GM12878 (cell line): Measurements from ENCODE around the gene COL25A1.

Source experiments
- EZH2 ChIP-seq: IDR thresholded peaks from 2 replicates; pipeline ENCODE4 v1.6.1; 2012; ENCODE audit warnings: low read depth, mild to moderate bottlenecking, control low read depth, inconsistent platforms, low read length, borderline replicate concordance; ENCODE audit not compliant: control insufficient read depth
- POLR2AphosphoS2 ChIP-seq: IDR thresholded peaks from 2 replicates; pipeline ENCODE4 v1.6.1; 2011; ENCODE audit warnings: low read depth, mild to moderate bottlenecking, low read length, improper control_type of control experiment, moderate library complexity
- TF ChIP-seq, protein P1 (sequence below), 3 experiments: IDR thresholded peaks in 2 of 3; conservative IDR thresholded peaks in 1 of 3; 2 replicates each; pipeline ENCODE4 v1.5.1; 2011; ENCODE audit warnings: low read depth in 3 of 3, low read length in 3 of 3, mild to moderate bottlenecking in 3 of 3, control low read depth in 2 of 3, moderate library complexity in 2 of 3, inconsistent platforms in 1 of 3, mixed read lengths in 1 of 3; ENCODE audit not compliant: control insufficient read depth in 2 of 3, insufficient read depth in 1 of 3; ENCODE audit errors: extremely low read depth in 1 of 3
- TF ChIP-seq, protein P2 (sequence below): fragments of 450-650 bp; IDR thresholded peaks from 2 replicates; pipeline ENCODE4 v1.6.1; 2016; ENCODE audit warnings: mild to moderate bottlenecking

DNA sequence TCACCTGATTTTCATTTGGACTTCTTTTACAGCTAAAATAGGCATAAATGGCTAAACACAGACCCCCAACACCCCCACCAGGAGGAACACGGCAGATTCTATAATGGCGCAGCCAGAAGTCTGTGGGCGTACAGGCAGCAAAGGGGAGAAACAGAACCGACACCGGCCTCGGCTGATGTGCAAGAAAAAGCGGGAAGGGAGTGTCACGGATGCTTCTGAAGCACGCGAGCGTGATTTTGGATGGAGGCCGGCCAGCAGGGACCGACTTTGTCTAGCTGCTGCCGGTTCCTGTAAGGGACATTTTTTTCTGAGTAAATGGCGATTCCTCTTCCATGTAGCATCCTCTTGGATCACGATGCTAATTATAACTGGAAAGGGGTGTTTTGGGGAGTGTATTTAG lies 514.7 kb downstream of the COL25A1 start:
- TF ChIP-seq EZH2 (no peak), POLR2AphosphoS2 (no peak)
- TF ChIP-seq, protein P1, sequence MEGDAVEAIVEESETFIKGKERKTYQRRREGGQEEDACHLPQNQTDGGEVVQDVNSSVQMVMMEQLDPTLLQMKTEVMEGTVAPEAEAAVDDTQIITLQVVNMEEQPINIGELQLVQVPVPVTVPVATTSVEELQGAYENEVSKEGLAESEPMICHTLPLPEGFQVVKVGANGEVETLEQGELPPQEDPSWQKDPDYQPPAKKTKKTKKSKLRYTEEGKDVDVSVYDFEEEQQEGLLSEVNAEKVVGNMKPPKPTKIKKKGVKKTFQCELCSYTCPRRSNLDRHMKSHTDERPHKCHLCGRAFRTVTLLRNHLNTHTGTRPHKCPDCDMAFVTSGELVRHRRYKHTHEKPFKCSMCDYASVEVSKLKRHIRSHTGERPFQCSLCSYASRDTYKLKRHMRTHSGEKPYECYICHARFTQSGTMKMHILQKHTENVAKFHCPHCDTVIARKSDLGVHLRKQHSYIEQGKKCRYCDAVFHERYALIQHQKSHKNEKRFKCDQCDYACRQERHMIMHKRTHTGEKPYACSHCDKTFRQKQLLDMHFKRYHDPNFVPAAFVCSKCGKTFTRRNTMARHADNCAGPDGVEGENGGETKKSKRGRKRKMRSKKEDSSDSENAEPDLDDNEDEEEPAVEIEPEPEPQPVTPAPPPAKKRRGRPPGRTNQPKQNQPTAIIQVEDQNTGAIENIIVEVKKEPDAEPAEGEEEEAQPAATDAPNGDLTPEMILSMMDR (IDR thresholded peaks at IDR 0.05 in 2 of 3, conservative IDR thresholded peaks at IDR 0.05 in 1 of 3; ENCODE audit: control insufficient read depth in 2 of 3, extremely low read depth in 1 of 3, insufficient read depth in 1 of 3, low read depth in 3 of 3, low read length in 3 of 3), result no peak
- TF ChIP-seq, protein P2, sequence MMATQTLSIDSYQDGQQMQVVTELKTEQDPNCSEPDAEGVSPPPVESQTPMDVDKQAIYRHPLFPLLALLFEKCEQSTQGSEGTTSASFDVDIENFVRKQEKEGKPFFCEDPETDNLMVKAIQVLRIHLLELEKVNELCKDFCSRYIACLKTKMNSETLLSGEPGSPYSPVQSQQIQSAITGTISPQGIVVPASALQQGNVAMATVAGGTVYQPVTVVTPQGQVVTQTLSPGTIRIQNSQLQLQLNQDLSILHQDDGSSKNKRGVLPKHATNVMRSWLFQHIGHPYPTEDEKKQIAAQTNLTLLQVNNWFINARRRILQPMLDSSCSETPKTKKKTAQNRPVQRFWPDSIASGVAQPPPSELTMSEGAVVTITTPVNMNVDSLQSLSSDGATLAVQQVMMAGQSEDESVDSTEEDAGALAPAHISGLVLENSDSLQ, result no peak
